Measurements from ENCODE around the gene OR7G1.

Gene OR7G1

DNA sequence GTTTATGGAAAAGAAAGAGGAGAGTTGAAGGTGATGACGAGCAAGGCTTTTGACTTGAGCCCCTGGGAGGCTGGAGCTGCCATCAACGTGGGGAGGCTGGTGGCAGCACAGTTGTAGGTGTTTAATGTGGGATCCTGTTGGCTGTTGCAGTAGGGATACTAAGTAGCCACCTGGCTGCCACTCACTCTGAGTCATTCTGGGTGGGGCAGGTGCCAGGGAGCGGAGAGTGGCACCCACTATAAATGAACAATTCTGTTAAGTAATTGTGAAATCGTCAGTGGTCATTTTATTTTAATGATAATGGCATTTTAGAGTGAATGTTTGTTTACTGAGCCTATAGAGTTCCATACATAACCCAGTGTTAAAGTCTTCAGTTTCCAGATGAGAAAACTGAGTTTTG lies 34.4 kb upstream of the OR7G1 start:
- Histone ChIP-seq H4K20me1 (ENCODE audit: insufficient read depth) (no peaks in the 10 kb centered on the region), H3K4me3 (IDR thresholded peaks at IDR 0.05; ENCODE audit: insufficient read depth, low read depth, low read length) (no peak overlapping the region), H3K27ac (no peak overlapping the region), H3K4me1 (ENCODE audit: low read depth, poor library complexity, severe bottlenecking) (no peaks in the 10 kb centered on the region), H3K4me2 (no peak overlapping the region), H3K36me3 (ENCODE audit: insufficient read depth) (peaks cover 13% of the 10 kb centered on the region; the same call in 1 of the 2 replicates), H2AFZ (ENCODE audit: low read depth) (no peak overlapping the region), H3K9ac (no peak overlapping the region), H3K27me3 (ENCODE audit: insufficient read depth, low read depth) (no peaks in the 10 kb centered on the region), H3K79me2 (ENCODE audit: insufficient read depth, low read depth) (peaks cover 70% of the 10 kb centered on the region; the same call in 1 of the 2 replicates)
- TF ChIP-seq, protein P1, sequence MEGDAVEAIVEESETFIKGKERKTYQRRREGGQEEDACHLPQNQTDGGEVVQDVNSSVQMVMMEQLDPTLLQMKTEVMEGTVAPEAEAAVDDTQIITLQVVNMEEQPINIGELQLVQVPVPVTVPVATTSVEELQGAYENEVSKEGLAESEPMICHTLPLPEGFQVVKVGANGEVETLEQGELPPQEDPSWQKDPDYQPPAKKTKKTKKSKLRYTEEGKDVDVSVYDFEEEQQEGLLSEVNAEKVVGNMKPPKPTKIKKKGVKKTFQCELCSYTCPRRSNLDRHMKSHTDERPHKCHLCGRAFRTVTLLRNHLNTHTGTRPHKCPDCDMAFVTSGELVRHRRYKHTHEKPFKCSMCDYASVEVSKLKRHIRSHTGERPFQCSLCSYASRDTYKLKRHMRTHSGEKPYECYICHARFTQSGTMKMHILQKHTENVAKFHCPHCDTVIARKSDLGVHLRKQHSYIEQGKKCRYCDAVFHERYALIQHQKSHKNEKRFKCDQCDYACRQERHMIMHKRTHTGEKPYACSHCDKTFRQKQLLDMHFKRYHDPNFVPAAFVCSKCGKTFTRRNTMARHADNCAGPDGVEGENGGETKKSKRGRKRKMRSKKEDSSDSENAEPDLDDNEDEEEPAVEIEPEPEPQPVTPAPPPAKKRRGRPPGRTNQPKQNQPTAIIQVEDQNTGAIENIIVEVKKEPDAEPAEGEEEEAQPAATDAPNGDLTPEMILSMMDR (conservative IDR thresholded peaks at IDR 0.05; ENCODE audit: low read depth, low read length), result no peak

DNA sequence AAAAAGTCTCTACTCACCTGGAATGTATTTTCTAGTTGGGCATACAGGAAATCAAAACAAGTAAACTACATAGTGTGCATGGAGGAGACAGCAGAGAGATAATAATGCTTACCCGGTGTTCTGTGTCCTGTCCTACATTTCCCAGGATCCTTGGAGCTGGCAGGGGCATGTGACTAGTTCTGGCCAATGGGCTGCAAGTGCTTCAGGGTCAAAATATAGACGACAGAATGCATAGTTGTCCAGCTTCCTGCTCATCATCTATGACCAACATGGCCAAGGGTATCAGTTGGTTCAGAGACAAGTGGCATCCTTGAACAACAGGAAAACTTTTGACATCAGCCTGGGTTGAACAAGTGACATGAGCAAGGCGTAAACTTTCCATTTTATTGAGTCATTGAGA lies 33.1 kb upstream of the OR7G1 start:
- H3K27me3 ChIP-seq (ENCODE audit: insufficient read depth, low read depth), result no peaks in the 10 kb centered on the region
- no peak overlapping the region for H3K27ac ChIP-seq
- peaks cover 13% of the 10 kb centered on the region; the same call in 1 of the 2 replicates for H3K36me3 ChIP-seq (ENCODE audit: insufficient read depth)
- H2AFZ ChIP-seq (ENCODE audit: low read depth), result no peak overlapping the region
- no peaks in the 10 kb centered on the region for H3K4me1 ChIP-seq (ENCODE audit: low read depth, poor library complexity, severe bottlenecking)
- H4K20me1 ChIP-seq (ENCODE audit: insufficient read depth), result no peaks in the 10 kb centered on the region
- H3K4me3 ChIP-seq (IDR thresholded peaks at IDR 0.05; ENCODE audit: insufficient read depth, low read depth, low read length), result no peak overlapping the region
- H3K79me2 ChIP-seq (ENCODE audit: insufficient read depth, low read depth), result peaks cover 82% of the 10 kb centered on the region; the same call in 1 of the 2 replicates
- no peak overlapping the region for H3K4me2 ChIP-seq
- no peak overlapping the region for H3K9ac ChIP-seq
- TF ChIP-seq, protein P1 (conservative IDR thresholded peaks at IDR 0.05; ENCODE audit: low read depth, low read length), result no peak

GRCh38 chr19:9146882-9147281 lies 31.3 kb upstream of the OR7G1 start:
- Histone ChIP-seq H3K36me3 (ENCODE audit: insufficient read depth) (peaks cover 7% of the 10 kb centered on the region; the same call in 1 of the 2 replicates), H3K27me3 (ENCODE audit: insufficient read depth, low read depth) (no peaks in the 10 kb centered on the region), H3K79me2 (ENCODE audit: insufficient read depth, low read depth) (peaks cover 89% of the 10 kb centered on the region), H3K4me3 (IDR thresholded peaks at IDR 0.05; ENCODE audit: insufficient read depth, low read depth, low read length) (no peak overlapping the region), H3K4me2 (no peak overlapping the region), H2AFZ (ENCODE audit: low read depth) (no peak overlapping the region), H3K4me1 (ENCODE audit: low read depth, poor library complexity, severe bottlenecking) (no peaks in the 10 kb centered on the region), H3K27ac (no peak overlapping the region), H4K20me1 (ENCODE audit: insufficient read depth) (no peaks in the 10 kb centered on the region), H3K9ac (no peak overlapping the region)
- TF ChIP-seq, protein P1 (conservative IDR thresholded peaks at IDR 0.05; ENCODE audit: low read depth, low read length), result no peak

DNA sequence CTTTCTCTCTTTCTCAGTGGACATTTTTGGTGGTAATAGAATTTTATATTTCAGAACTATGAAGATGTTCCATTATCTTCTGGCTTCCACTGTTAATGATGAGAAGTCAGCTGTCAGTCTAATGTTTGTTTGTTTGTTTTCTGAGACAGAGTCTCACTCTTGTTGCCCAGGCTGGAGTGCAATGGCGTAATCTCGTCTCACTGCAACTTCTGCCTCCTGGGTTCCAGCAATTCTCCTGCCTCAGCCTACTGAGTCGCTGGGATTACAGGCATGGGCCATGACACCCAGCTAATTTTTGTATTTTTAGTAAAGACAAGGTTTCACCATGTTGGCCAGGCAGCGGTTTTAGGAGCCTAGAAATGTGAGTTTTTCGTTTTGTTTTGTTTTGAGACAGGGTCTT lies 29.4 kb upstream of the OR7G1 start:
- Histone ChIP-seq H4K20me1 (ENCODE audit: insufficient read depth) (no peaks in the 10 kb centered on the region), H3K36me3 (ENCODE audit: insufficient read depth) (peaks cover 7% of the 10 kb centered on the region; the same call in 1 of the 2 replicates), H3K4me3 (IDR thresholded peaks at IDR 0.05; ENCODE audit: insufficient read depth, low read depth, low read length) (no peak overlapping the region), H3K79me2 (ENCODE audit: insufficient read depth, low read depth) (peaks cover 91% of the 10 kb centered on the region), H3K27ac (no peak overlapping the region), H3K9ac (no peak overlapping the region), H3K4me1 (ENCODE audit: low read depth, poor library complexity, severe bottlenecking) (peaks cover 9% of the 10 kb centered on the region), H3K4me2 (no peak overlapping the region), H2AFZ (ENCODE audit: low read depth) (no peak overlapping the region), H3K27me3 (ENCODE audit: insufficient read depth, low read depth) (no peaks in the 10 kb centered on the region)
- TF ChIP-seq, protein P1 (conservative IDR thresholded peaks at IDR 0.05; ENCODE audit: low read depth, low read length), result no peak

All from KMS-11 (cell line).